Measurements from ENCODE around the gene WEE2.

GRCh38 chr7:141673346-141673745 is 34.8 kb upstream of the WEE2 start:
- TF ChIP-seq POLR2A (IDR thresholded peaks at IDR 0.05): no peak
- TF ChIP-seq CTCF (IDR thresholded peaks at IDR 0.05 in 8 of 11, conservative IDR thresholded peaks at IDR 0.05 in 3 of 11): no peak
